Measurements from ENCODE around the gene C6orf47.

Gene C6orf47

DNA sequence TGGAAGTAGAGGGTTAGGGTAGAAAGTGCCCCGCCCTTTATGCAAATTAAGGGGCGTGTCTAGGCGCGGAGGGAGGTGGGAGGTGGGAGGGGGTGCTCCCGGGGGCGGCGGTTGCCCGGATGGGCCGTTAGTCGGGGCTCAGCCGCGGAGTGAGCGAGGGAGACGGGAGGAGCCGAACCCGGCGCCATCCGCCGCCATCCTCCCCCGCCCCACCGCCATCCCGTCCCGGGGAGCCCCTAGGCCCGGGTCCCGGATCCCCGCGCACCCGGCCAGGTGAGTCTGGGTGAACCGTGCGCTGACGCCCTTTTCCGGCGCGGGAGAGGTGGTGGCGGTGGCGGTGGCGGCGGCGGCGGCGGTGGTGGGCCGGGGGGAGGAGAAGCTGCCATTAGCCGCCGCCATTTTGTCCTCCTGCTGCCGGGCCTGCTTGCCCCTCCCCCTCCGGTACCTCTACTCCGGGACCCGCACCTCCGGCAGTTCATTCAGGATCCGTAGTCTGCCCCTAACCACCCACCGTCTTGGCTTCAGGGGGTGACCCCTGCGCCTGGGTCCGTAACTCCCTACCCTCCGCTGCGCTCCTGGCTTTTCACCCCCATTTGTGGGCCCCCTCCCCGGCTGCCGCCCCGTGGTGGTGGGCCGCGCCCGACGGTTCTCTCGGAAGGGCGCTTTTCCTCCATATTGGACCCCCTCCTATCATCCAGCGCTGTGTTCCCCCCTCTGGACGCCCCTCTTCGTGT is 39.8 kb downstream of the C6orf47 start, which contains the start of gene PRRC2A:
PRRC2A (plus strand) TSS at position 130 of the 734 bp plus-strand sequence. CDS start 2,075 bp downstream, outside the sequence.
- peaks cover 46% of the 10 kb centered on the region for H3K36me3 Mint-ChIP-seq (ENCODE audit: insufficient read depth)
- DNase-seq (ENCODE audit: low spot score in 2 of 2) (no peak), ATAC-seq (replicated peaks; ENCODE audit: extremely low read depth, poor library complexity, severe bottlenecking) (peak; percentile 18)
- H3K4me1 Mint-ChIP-seq, result peaks cover 23% of the 10 kb centered on the region
- no peaks in the 10 kb centered on the region for H3K9me3 Mint-ChIP-seq
- H3K4me3 Mint-ChIP-seq, result peak within 1 kb of the TSS; percentile 80
- H3K27me3 Mint-ChIP-seq, result no peaks in the 10 kb centered on the region
- H3K27ac Mint-ChIP-seq (ENCODE audit: low read depth), result peak within 1 kb of the TSS; percentile 94

- Mint-ChIP-seq H3K4me1 (peaks cover 31% of the 10 kb centered on the region), H3K27me3 (no peaks in the 10 kb centered on the region), H3K9me3 (no peaks in the 10 kb centered on the region), H3K4me3 (peak overlapping the region; percentile 80), H3K27ac (ENCODE audit: low read depth) (peak overlapping the region; percentile 94), H3K36me3 (ENCODE audit: insufficient read depth) (peaks cover 39% of the 10 kb centered on the region)
- DNase-seq (ENCODE audit: low spot score in 2 of 2) (peak; percentile 90 to 95), ATAC-seq (replicated peaks; ENCODE audit: extremely low read depth, poor library complexity, severe bottlenecking) (peak; percentile 81)
Observed at GRCh38 chr6:31619805-31620585, 40.6 kb downstream of the C6orf47 start.

GRCh38 chr6:31617010-31617409 is 43.6 kb downstream of the C6orf47 start:
- H3K36me3 Mint-ChIP-seq (ENCODE audit: insufficient read depth), result peaks cover 14% of the 10 kb centered on the region
- H3K4me3 Mint-ChIP-seq, result peak overlapping the region; percentile 29
- ATAC-seq (replicated peaks; ENCODE audit: extremely low read depth, poor library complexity, severe bottlenecking) (no peak), DNase-seq (ENCODE audit: low spot score in 2 of 2) (no peak)
- H3K27ac Mint-ChIP-seq (ENCODE audit: low read depth), result no peak overlapping the region
- peaks cover 28% of the 10 kb centered on the region for H3K4me1 Mint-ChIP-seq
- H3K27me3 Mint-ChIP-seq, result no peaks in the 10 kb centered on the region
- no peaks in the 10 kb centered on the region for H3K9me3 Mint-ChIP-seq

DNA sequence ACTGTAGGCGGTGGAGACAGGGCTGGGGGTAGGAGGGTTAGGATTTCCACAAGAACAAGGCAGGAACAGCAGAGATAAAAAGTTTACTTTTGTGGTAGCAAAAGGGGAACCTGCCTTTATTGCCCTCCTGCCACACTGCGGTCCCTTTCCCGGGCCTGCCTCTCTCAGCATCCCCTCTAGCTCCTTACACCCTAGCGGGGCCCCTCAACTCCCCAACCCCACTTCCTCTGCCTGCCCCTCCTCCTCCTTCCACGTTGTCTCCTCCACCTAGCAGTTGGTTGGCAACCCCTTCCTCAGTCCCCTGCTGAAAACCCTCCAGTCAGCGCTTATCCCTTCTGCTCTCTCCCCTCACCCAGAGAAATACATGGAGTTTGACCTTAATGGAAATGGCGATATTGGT is 44.8 kb downstream of the C6orf47 start:
- H3K4me3 Mint-ChIP-seq, result peak overlapping the region; percentile 29
- H3K27me3 Mint-ChIP-seq, result no peaks in the 10 kb centered on the region
- ATAC-seq (replicated peaks; ENCODE audit: extremely low read depth, poor library complexity, severe bottlenecking) (no peak), DNase-seq (ENCODE audit: low spot score in 2 of 2) (no peak)
- H3K4me1 Mint-ChIP-seq, result peaks cover 18% of the 10 kb centered on the region
- H3K9me3 Mint-ChIP-seq, result no peaks in the 10 kb centered on the region
- H3K36me3 Mint-ChIP-seq (ENCODE audit: insufficient read depth), result peaks cover 8% of the 10 kb centered on the region
- H3K27ac Mint-ChIP-seq (ENCODE audit: low read depth), result peak overlapping the region; percentile 37

GRCh38 chr6:31614684-31615578 is 45.6 kb downstream of the C6orf47 start, which contains the start of gene AIF1:
Gene AIF1, plus strand, starts transcription at chr6:31615234. Its CDS starts 96 bp downstream, at chr6:31615330.
- peak within 1 kb of the TSS; percentile 45 for H3K27ac Mint-ChIP-seq (ENCODE audit: low read depth)
- DNase-seq (ENCODE audit: low spot score in 2 of 2) (no peak), ATAC-seq (replicated peaks; ENCODE audit: extremely low read depth, poor library complexity, severe bottlenecking) (no peak)
- no peaks in the 10 kb centered on the region for H3K27me3 Mint-ChIP-seq
- no peaks in the 10 kb centered on the region for H3K9me3 Mint-ChIP-seq
- peaks cover 2% of the 10 kb centered on the region for H3K36me3 Mint-ChIP-seq (ENCODE audit: insufficient read depth)
- peaks cover 18% of the 10 kb centered on the region for H3K4me1 Mint-ChIP-seq
- H3K4me3 Mint-ChIP-seq, result peak within 1 kb of the TSS; percentile 46

GRCh38 chr6:31614075-31614619 is 46.4 kb downstream of the C6orf47 start:
- ATAC-seq (replicated peaks; ENCODE audit: extremely low read depth, poor library complexity, severe bottlenecking) (no peak), DNase-seq (ENCODE audit: low spot score in 2 of 2) (no peak)
- Mint-ChIP-seq H3K4me3 (no peak overlapping the region), H3K4me1 (peaks cover 18% of the 10 kb centered on the region), H3K9me3 (no peaks in the 10 kb centered on the region), H3K27me3 (no peaks in the 10 kb centered on the region), H3K36me3 (ENCODE audit: insufficient read depth) (no peaks in the 10 kb centered on the region), H3K27ac (ENCODE audit: low read depth) (no peak overlapping the region)

GRCh38 chr6:31610968-31611367 is 49.6 kb downstream of the C6orf47 start:
- Mint-ChIP-seq H3K27me3 (no peaks in the 10 kb centered on the region), H3K4me1 (peaks cover 14% of the 10 kb centered on the region), H3K27ac (ENCODE audit: low read depth) (no peak overlapping the region), H3K4me3 (no peak overlapping the region), H3K36me3 (ENCODE audit: insufficient read depth) (no peaks in the 10 kb centered on the region), H3K9me3 (no peaks in the 10 kb centered on the region)
- DNase-seq (ENCODE audit: low spot score in 2 of 2), result no peak
- ATAC-seq (replicated peaks; ENCODE audit: extremely low read depth, poor library complexity, severe bottlenecking), result no peak

DNA sequence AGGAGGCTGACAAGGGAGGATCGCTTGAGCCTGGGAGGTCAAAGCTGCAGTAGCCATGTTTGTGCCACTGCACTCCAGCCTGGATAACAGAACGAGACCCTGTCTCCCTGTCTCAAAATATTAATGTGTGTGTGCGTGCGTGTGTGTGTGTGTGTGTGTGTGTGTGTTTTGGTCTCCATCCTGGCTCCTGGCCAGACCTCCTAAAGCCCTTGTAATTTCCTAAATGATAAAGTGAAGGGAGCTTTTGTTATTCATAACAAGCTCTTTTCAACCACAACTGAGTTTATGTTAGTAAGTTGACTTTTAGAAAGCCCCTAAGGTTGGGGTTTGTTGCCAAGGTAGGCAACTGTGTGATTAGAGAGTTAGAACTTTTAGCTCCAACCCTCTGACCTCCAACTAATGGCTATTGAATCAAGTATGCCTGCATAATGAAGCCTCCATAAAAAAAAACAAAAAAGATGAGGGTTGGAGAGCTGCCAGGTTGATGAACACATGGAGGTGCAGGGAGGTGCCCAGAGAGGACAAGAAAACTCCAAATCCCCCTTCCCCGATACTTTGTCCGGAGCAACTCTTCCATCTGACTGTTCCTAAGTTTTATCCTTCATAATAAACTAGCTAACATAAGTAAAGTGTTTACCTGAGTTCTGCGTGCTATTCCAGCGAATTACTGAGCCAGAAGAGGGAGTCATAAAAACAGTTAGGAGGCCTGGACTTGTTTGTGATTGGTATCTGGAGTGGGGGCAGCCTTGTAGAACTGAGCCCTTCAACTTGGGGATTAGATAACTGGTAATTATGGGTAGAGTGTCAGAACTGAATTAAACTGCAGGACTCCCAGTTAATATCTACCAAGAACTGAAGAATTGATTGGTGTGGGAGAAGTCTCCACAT is 50.8 kb downstream of the C6orf47 start:
- peaks cover 2% of the 10 kb centered on the region for H3K4me1 Mint-ChIP-seq
- no peak for ATAC-seq (replicated peaks; ENCODE audit: extremely low read depth, poor library complexity, severe bottlenecking)
- DNase-seq (ENCODE audit: low spot score in 2 of 2), result no peak

More for the DNA sequence above, 50.8 kb downstream of the C6orf47 start:
- no peak overlapping the region for H3K4me3 Mint-ChIP-seq
- no peak overlapping the region for H3K27ac Mint-ChIP-seq (ENCODE audit: low read depth)
- no peaks in the 10 kb centered on the region for H3K27me3 Mint-ChIP-seq
- H3K36me3 Mint-ChIP-seq (ENCODE audit: insufficient read depth), result no peaks in the 10 kb centered on the region
- no peaks in the 10 kb centered on the region for H3K9me3 Mint-ChIP-seq
